HCT116 (cell line): ENCODE results near the gene PAFAH1B1. TPM values are rescaled to one million over a fixed set of nuclear protein-coding genes. Genes with fewer than 3 reads are reported as not detected.

ENCODE experiments used
- ATAC-seq: fragments of 200-7000 bp; cut with Tn5 transposase; 2 replicates; pipeline ENCODE4 v1.9.1; 2020; ENCODE audit warnings: mild to moderate bottlenecking, moderate library complexity
- BruUV-seq: library from RNA; stranded (reverse); fragments of 400-500 nt; replicated peaks from 2 replicates; lab custom pipeline; 2021; lab: Mats Ljungman, UMichigan
- CTCF ChIA-PET: fragments of 300-600 bp; sonication (Branson Sonifier 250); formaldehyde crosslinking; loops from one replicate; lab custom pipeline; 2021; ENCODE audit warnings: antibody characterized with exemption; lab: Charles Lee
- POLR2A ChIA-PET: fragments of 300-600, 350-600 bp; sonication (Branson Sonifier 250); formaldehyde crosslinking; loops from one replicate; lab custom pipeline; 2021; ENCODE audit warnings: antibody characterized with exemption; lab: Charles Lee
- RAD21 ChIA-PET, 2 experiments: fragments of 300-600 bp; sonication (Branson Sonifier 250); formaldehyde crosslinking; loops; one replicate each; lab custom pipeline; 2023; ENCODE audit warnings: low total read pairs in 2 of 2; ENCODE audit not compliant: uncharacterized antibody in 2 of 2, unreplicated experiment in 2 of 2, low non-redundant PET in 1 of 2; lab: Charles Lee
- DNase-seq: peaks from one replicate; pipeline ENCODE4 v3.0.0-alpha.2; 2010; ENCODE audit warnings: low read depth, low spot score
- H2AFZ ChIP-seq: fragments of 200-600 bp; shearing (Covaris generic), sonication (generic); 2 replicates; pipeline ENCODE4 v1.6.1; 2017; ENCODE audit warnings: low read depth, mixed run types, mixed read lengths, antibody characterized with exemption, low read length; ENCODE audit not compliant: poor library complexity, severe bottlenecking
- H3K27ac ChIP-seq: 2 replicates; pipeline ENCODE4 v1.5.1; 2012; ENCODE audit warnings: low read depth, low read length
- H3K27me3 ChIP-seq: fragments of 200-600 bp; sonication (generic); 2 replicates; pipeline ENCODE4 v1.6.1; 2016; ENCODE audit warnings: mixed run types, low read length, mixed read lengths; ENCODE audit not compliant: insufficient read depth
- H3K36me3 ChIP-seq, 2 experiments: fragments of 200-500 bp in 1 of 2; fragments of 200-600 bp in 1 of 2; sonication (Bioruptor generic) in 1 of 2; sonication (generic) in 1 of 2; 2 replicates each; pipeline versions ENCODE4 v1.5.1 to v1.6.1; 2014 to 2016; ENCODE audit warnings: low read length in 2 of 2, inconsistent platforms in 1 of 2, mixed read lengths in 1 of 2, mixed run types in 1 of 2; ENCODE audit not compliant: insufficient read depth in 2 of 2, control insufficient read depth in 1 of 2
- H3K4me1 ChIP-seq, 2 experiments: fragments of 200-600 bp in 1 of 2; sonication (generic) in 1 of 2; 2 replicates each; pipeline versions ENCODE4 v1.5.1 to v1.6.1; 2012 to 2017; ENCODE audit warnings: low read length in 2 of 2, inconsistent platforms in 1 of 2, mild to moderate bottlenecking in 1 of 2, mixed read lengths in 1 of 2, mixed run types in 1 of 2, moderate library complexity in 1 of 2; ENCODE audit not compliant: insufficient read depth in 2 of 2, control insufficient read depth in 1 of 2
- H3K4me2 ChIP-seq: fragments of 200-600 bp; sonication (generic); 2 replicates; pipeline ENCODE4 v1.6.1; 2017; ENCODE audit warnings: mixed run types, low read length, mixed read lengths
- H3K4me3 ChIP-seq, 2 experiments: fragments of 200-600 bp in 1 of 2; sonication (generic) in 1 of 2; replicated peaks in 1 of 2; 2 replicates each; pipeline ENCODE4 v1.5.1; 2011 to 2016; ENCODE audit warnings: low read length in 2 of 2, control low read depth in 1 of 2, low read depth in 1 of 2, mild to moderate bottlenecking in 1 of 2, mixed read lengths in 1 of 2, mixed run types in 1 of 2
- H3K79me2 ChIP-seq: fragments of 200-600 bp; sonication (generic); 2 replicates; pipeline ENCODE4 v1.6.1; 2017; ENCODE audit warnings: mild to moderate bottlenecking, mixed run types, low read length, moderate library complexity, mixed read lengths; ENCODE audit not compliant: insufficient read depth
- H3K9ac ChIP-seq: fragments of 200-600 bp; sonication (generic); 2 replicates; pipeline ENCODE4 v1.6.1; 2016; ENCODE audit warnings: low read length, mixed read lengths
- H3K9me2 ChIP-seq: fragments of 200-600 bp; sonication (generic), shearing (Covaris generic); 2 replicates; pipeline ENCODE4 v1.6.1; 2017; ENCODE audit warnings: mixed run types, mild to moderate bottlenecking, moderate library complexity; ENCODE audit not compliant: insufficient read depth
- H3K9me3 ChIP-seq, 2 experiments: fragments of 200-500 bp in 1 of 2; fragments of 200-600 bp in 1 of 2; sonication (Bioruptor generic) in 1 of 2; sonication (generic) in 1 of 2; 2 replicates each; pipeline ENCODE4 v1.6.1; 2014 to 2017; ENCODE audit warnings: low read length in 2 of 2, mixed read lengths in 2 of 2, inconsistent platforms in 1 of 2, low read depth in 1 of 2, mild to moderate bottlenecking in 1 of 2, mixed run types in 1 of 2, moderate library complexity in 1 of 2; ENCODE audit not compliant: control insufficient read depth in 1 of 2, insufficient read depth in 1 of 2
- H4K20me1 ChIP-seq: fragments of 200-600 bp; sonication (generic), shearing (Covaris generic); 2 replicates; pipeline ENCODE4 v1.6.1; 2017; ENCODE audit warnings: mixed run types, mild to moderate bottlenecking, moderate library complexity; ENCODE audit not compliant: insufficient read depth
- CBX3 ChIP-seq: IDR thresholded peaks from 2 replicates; pipeline ENCODE4 v1.6.1; 2012; ENCODE audit warnings: low read depth
- CTCF ChIP-seq, 3 experiments: fragments of 200-600 bp in 1 of 3; sonication (generic) in 1 of 3; IDR thresholded peaks in 2 of 3; conservative IDR thresholded peaks in 1 of 3; 2 replicates each; pipeline ENCODE4 v1.5.1; 2012 to 2017; ENCODE audit warnings: low read depth in 2 of 3, low read length in 2 of 3, antibody characterized with exemption in 1 of 3, borderline replicate concordance in 1 of 3, control low read depth in 1 of 3, mild to moderate bottlenecking in 1 of 3, mixed read lengths in 1 of 3, mixed run types in 1 of 3, moderate library complexity in 1 of 3; ENCODE audit not compliant: insufficient read depth in 1 of 3
- ELF1 ChIP-seq: IDR thresholded peaks from 2 replicates; pipeline ENCODE4 v1.6.1; 2012; ENCODE audit warnings: low read depth, borderline replicate concordance
- MAX ChIP-seq: IDR thresholded peaks from 2 replicates; pipeline ENCODE4 v1.6.1; 2012
- POLR2AphosphoS5 ChIP-seq: IDR thresholded peaks from 2 replicates; pipeline ENCODE4 v1.6.1; 2011; ENCODE audit warnings: mild to moderate bottlenecking, low read depth, low read length, moderate library complexity
- RAD21 ChIP-seq: IDR thresholded peaks from 2 replicates; pipeline ENCODE4 v1.6.1; 2012; ENCODE audit warnings: low read depth, mild to moderate bottlenecking
- REST ChIP-seq: IDR thresholded peaks from 2 replicates; pipeline ENCODE4 v1.6.1; 2012; ENCODE audit warnings: low read depth
- SRF ChIP-seq: IDR thresholded peaks from 2 replicates; pipeline ENCODE4 v1.6.1; 2012; ENCODE audit warnings: low read depth
- TCF7L2 ChIP-seq: IDR thresholded peaks from 2 replicates; pipeline ENCODE4 v1.7.0; 2011; ENCODE audit warnings: borderline replicate concordance, inconsistent platforms; ENCODE audit not compliant: insufficient read depth, insufficient read length; ENCODE audit errors: extremely low read depth
- ZBTB33 ChIP-seq: IDR thresholded peaks from 2 replicates; pipeline ENCODE4 v1.6.1; 2011; ENCODE audit warnings: mild to moderate bottlenecking, low read length, moderate library complexity; ENCODE audit not compliant: insufficient replicate concordance; ENCODE audit errors: extremely low read depth
- ZFX ChIP-seq: fragments of 450-650 bp; IDR thresholded peaks from 2 replicates; pipeline ENCODE4 v1.6.1; 2017
- intact Hi-C: fragments of 100-400 bp; cut with micrococcal nuclease; formaldehyde crosslinking; loops from 2 replicates; pipeline ENCODE4 v1.10.0; 2022
- total RNA-seq: library from RNA; stranded (reverse); gene quantifications from one replicate; pipeline ENCODE4 v1.2.1, GENCODE V29; 2021; ENCODE audit not compliant: unreplicated experiment

The PAFAH1B1 gene
- total RNA-seq, 1 experiment from 2014 or later: 113 TPM

GRCh38 chr17:2695961-2696760, 102.7 kb downstream of the PAFAH1B1 start (continued):
- TF ChIP-seq MAX: no peak
- TF ChIP-seq, all 23 proteins: peak for 0

- H3K4me3 ChIP-seq: no peak overlapping the region
- no peak overlapping the region for H3K27ac ChIP-seq
- H3K36me3 ChIP-seq: peaks cover 20 to 48% of the 10 kb centered on the region in 2 experiments
- DNase-seq (no peak), ATAC-seq (no peak)
- ChIA-PET RAD21 (no interaction called here), POLR2A (no interaction called here), CTCF (no interaction called here)
- BruUV-seq: no TSS peak
- intact Hi-C loops: no loop called here
- H3K9me3 ChIP-seq: no peaks in the 10 kb centered on the region
- H3K9me2 ChIP-seq: no peaks in the 10 kb centered on the region
- H3K4me2 ChIP-seq: no peak overlapping the region
- TF ChIP-seq REST (no peak), TCF7L2 (no peak), CTCF (IDR thresholded peaks at IDR 0.05 in 2 of 3, conservative IDR thresholded peaks at IDR 0.05 in 1 of 3; ENCODE audit: borderline replicate concordance in 1 of 3, insufficient read depth in 1 of 3, low read depth in 2 of 3, low read length in 2 of 3) (no peak), POLR2AphosphoS5 (no peak), ELF1 (no peak), RAD21 (no peak), SRF (no peak), CBX3 (no peak), ZFX (no peak), ZBTB33 (no peak)
- no peak overlapping the region for H3K9ac ChIP-seq
- H3K4me1 ChIP-seq: no peaks in the 10 kb centered on the region
- no peak overlapping the region for H2AFZ ChIP-seq
- no peaks in the 10 kb centered on the region for H4K20me1 ChIP-seq
- peaks cover 3% of the 10 kb centered on the region; the same call in 1 of the 2 replicates for H3K79me2 ChIP-seq
- no peaks in the 10 kb centered on the region for H3K27me3 ChIP-seq
These were observed 104.2 kb downstream of the PAFAH1B1 start for GRCh38 chr17:2697611-2698162.
